Stimulated activated CD8-positive, alpha-beta memory T cell treated with anti-CD3 and anti-CD28 coated beads, Interleukin-12 subunit alpha, Interleukin-12 subunit beta, amount 100 ng/mL, for 24 hours (primary cell): ENCODE measurements around the gene FBXO2.

Experiments
- DNase-seq: peaks from one replicate; pipeline ENCODE4 v3.0.0-alpha.2; 2020; ENCODE audit errors: extremely low read depth

The FBXO2 gene

DNA sequence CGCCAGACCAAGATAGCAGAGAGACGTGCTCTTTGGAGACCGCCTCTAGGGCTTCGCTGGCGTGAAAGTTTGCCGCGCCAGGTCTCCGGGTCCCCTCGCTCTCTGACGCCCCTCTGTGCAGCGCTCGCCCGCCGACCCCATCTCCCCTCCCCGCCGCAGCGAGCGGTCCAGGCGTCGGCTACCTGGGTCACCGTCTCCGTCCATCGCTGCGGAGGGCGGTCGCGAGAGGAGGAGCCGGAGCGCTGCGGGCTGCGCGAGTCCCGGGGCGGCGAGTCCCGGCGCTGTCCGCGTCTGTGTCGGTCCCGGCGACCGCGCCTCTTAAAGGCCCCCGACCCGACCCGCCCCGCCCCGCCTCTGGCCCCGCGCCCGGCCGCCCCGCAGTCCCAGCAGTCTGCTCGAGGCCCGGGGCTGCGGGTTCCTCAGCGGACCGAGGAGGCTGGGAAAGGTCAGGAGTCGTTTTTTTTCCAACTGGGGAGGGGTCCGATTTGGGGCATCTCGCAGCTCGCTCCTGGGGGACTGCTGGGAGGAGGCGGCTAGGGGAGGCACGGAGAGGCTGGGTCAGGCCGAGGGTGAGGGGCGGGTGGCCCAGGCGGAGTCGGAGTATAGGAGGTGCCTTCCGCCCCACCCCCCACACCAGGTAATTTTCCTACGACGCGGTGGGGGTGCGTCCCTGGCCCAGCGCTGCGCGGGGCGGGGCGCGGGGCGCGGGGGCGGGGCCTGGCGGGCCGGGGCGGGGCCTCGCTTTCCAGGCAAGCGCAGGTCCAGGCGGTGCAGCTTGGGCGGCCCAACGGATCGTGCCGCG is at the start of gene FBXO2, which contains the start of gene FBXO44:
Gene FBXO2, minus strand, starts transcription at position 293 of the 802 bp plus-strand sequence. Its CDS starts 89 bp downstream, at position 204.
Gene FBXO44, plus strand, starts transcription at position 741 of the 802 bp plus-strand sequence. CDS start 959 bp downstream, outside the sequence.
- no peak for DNase-seq

DNA sequence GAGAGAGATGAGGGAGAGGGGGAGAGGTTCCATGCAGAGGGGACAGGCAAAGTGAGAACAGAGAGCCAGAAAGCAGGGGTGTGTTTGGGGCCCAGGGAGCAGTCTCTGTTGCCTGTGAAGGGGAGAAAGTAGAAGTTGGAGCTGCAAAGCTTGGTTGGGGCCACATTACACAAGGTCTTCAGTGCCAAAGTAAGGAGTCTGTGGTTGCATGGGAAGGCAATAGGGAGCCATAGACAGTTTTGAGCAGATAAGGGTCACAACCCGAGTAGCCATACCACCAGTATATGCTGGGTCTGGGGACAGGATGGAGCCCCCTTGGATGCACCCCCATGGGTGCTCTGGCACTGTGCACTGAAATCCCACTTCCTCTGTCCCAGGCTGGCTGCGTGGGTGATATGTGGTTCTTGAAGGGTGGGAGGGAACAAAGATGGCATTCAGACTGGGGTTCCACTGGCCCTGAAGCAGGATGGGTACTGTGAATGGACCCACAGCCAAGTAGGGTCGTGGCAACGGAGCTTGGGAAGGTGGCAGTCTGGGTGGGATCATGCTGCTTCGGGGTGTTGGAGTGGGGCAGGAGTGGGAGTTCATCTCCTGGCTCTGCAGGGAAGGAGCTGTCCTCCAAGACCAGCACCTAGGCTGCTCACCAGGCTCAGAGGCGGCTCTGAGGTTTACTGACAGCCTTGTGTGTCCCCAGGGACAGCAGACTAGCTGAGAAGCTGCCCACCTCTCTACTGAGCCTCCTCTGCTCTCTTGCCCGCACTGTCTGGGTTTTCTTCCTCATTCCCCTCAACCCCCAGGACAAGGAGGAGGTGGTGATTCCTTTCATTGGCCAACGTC is 49.3 kb upstream of the FBXO2 start:
- DNase-seq, result no peak

DNA sequence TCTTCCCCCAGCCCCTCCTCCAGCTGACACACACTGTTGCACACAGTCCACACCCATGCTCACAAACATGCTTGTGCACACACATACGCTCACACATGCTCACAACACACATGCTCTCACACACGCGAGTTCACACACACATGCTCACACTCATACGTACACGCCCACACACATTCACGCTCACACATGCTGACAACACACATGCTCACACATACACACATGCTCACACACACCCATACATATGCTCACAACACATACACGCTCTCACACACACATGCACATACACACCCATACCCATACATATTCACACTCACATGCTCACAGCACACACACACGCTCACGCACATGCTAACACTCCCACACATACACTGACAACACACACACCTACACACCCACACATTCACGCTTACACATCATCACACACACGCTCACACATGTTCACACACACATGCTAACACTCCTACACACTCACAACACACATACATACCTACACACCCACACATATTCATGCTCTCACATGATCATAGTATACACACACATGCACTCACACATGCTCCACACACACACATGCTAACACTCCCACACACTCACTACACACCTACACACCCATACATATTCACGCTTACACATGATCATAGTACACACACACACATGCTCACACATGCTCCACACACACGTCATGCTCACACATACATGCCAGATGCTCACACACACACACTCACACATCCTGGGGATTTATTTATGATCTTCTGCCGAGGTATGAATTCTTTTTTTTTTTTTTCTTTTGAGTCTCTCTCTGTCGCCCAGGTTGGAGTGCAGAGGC is 48.0 kb upstream of the FBXO2 start:
- no peak for DNase-seq

- no peak for DNase-seq
These were observed 47.3 kb upstream of the FBXO2 start for GRCh38 chr1:11701551-11701961.

DNA sequence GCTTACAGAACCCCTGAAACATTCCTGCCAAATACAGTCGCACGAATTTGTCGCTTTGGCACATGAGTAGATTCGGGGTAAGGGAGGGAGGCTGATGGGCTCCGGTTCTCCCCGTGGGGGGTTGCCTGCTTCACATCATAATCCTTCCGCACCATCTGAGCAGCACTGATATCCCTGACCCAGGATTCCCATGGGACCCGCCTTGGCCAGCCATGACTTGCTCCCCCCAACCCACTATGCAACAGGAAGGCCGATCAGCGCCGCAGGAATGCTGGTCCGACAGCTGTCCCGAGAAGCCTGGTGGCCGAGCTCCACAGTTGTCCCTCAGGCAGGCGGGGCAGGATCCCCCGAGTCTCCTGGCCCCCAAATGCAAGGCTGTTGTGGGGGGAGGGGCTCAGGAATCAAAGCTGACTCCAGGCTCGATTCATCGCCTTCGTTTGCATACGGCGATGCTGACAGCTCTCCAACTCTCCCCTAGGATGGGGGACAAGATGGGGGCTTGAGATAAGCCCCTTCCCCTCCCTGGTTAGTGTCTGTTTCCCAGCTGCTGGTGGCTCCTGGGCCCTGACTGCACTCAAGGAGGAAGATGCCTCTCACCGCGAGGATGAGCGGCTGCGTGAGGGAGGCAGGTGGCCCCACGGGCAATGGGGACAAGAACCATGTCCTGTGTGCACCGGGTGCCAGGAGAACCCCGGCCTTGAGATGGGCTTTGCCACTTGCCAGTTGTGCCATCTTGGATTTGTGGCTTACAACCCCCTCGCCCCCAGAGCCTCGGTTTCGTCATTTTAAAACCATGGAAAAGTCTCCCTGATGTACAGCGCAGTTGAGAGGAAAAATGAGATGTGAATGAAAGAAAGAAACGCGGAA is 46.6 kb upstream of the FBXO2 start:
- DNase-seq, result no peak

- no peak for DNase-seq
These were observed 43.6 kb upstream of the FBXO2 start for GRCh38 chr1:11697893-11698210.

DNA sequence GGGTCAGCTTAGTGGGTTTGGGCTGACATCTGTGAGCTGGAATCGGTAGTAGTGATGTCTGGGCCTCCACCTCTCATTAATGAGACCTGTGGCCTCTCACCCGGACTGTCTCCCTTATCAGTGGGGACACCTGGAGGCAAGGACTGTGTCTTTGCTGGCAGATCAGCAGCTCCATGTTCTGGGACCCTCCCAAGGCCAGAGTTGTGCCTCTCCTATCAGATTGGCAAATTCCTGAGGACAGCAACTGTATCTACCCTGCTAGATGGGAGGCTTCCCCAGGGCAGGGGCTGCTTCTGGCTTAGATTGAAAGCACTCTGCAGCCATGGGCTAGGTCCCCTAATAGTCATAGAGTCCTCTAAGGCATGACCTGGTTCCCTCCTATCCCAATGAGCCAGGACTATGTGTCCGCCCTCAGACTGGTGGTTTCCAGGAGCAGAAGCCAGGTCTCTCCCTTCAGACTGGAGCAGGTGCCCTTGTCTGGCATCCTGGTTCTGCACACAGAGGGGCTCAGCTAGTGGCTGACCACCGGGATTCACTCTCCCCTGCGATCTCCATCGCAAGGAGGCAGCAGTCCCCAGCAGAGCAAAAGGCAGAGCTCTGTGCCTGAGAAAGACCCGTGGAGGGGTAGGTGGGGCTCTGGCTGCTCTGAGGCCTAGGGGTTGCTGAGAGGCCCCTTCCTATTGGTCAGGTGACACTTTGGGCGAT is 43.1 kb upstream of the FBXO2 start:
- no peak for DNase-seq

- no peak for DNase-seq
These were observed 41.6 kb upstream of the FBXO2 start for GRCh38 chr1:11695861-11696260.

GRCh38 chr1:11693917-11694316 is 39.7 kb upstream of the FBXO2 start:
- DNase-seq, result no peak

DNA sequence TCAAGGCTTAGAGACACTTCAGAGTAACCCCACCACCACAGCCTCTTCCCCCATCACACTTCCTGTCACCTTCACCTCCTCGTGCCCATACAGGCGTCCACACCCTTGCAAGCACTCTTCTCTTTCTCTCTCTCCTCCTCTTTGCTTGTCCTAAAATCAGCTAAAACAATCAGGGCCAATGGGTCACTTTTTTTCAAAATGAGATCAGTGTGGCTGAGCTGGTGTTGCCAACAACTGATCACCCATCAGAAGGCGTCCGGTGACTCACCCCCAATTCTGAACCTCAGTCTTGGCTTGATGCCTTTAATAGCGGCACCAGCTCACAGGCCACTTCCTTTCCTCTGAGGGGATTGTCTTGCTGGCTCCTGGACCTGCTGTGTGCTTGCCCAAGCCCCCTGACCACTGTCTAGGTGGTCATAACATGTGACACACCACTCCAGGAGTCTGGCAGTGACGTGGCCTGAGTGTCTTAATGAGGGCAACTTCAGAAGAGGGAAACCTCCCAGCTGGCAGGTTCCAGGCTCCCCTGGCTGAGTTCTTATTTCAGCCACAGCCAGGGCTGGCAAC is 38.9 kb upstream of the FBXO2 start:
- no peak for DNase-seq

DNA sequence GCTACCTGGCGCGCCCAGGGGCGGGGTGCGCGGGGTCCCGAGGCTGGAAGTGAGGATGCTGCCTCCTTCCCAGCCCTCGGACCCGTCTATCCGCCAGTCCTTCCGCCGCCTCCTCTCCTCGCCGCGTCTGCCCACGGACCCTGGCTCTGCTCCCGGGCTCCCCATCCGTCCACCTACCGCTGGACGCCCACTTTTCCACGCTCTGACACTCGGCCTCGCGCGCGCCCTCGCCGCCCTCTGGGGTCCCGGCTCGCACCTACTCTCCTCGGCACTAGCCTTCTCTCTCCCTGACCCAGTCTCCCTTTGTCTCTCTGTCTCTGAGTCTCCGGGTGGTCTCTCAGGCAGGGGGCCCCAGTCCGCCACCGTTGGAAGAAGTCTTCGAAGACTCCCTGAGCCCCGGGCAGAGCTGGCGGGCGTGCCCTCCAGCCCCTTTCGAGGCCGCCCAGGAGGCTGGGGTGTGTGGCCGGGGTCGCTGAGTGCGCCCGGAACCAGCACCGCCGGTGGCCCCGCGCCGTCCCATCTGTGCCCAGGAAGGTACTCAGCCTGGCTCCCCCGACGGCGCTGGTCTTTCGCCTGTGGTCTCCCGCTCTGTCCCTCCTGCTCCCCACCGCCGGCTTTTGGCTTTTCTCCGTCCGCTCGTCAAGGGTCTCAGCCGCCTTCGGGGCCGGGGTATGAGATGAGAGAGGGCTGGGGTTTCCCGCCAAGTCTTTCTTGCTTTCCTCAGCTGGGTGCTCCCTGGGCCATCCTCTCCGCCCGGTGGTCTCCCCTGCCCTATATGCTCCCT is 37.9 kb upstream of the FBXO2 start:
- DNase-seq, result no peak

DNA sequence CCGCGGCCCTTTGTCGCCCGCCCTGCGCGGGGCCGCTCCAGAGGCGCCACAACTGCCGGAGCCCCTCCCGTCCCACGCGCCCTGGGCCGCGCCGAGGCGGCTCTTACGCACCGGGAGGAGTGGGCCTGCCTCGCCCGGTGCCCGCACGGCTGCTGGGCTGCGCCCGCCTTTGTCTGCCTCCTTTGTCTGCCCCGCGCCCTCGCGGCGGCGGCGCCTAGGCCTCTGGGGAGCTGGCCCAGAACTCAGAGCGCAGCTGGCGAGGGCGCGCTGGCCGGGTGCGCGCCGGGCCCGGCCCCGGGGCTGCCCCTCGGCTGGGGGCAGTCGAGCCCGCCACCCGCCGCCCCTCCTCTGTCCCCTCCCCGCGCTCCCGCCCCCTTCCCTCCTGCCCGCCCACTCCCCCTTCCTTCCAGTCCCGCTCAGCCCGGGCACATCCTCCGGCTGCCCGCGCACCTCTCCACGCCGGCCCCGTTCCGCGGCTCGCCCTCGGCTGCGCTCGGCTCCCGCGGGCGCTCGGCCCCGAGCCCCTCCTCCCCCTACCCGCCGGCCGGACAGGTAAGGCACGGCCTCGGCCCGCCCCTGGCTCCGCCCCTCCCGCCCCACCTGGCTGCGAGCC is 37.2 kb upstream of the FBXO2 start, which contains the start of gene DRAXIN:
Gene DRAXIN, plus strand, starts transcription at position 409 of the 613 bp plus-strand sequence. CDS start 14,549 bp downstream, outside the sequence.
- DNase-seq, result no peak

- DNase-seq, result no peak
These were observed 36.4 kb upstream of the FBXO2 start for GRCh38 chr1:11690397-11691301.

DNA sequence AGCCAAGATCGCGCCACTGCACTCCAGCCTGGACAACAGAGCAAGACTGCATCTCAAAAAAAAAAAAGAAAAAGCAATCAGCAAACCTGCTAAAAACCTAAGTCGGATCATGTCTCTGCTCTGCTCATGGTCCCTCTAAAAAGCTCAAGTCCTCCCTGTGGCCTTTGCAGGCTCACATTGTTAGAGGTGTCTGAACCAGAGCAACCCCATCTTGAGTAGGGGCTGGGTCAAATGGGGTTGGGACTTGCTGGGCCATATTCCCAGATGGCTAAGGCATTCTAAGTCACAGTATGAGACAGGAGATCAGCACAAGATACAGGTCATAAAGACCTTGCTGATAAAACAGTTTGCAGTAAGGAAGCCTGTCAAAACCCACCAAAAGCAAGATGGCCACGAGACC is 34.3 kb upstream of the FBXO2 start:
- no peak for DNase-seq

- DNase-seq, result no peak
These were observed 31.1 kb upstream of the FBXO2 start for GRCh38 chr1:11685210-11685752.

DNA sequence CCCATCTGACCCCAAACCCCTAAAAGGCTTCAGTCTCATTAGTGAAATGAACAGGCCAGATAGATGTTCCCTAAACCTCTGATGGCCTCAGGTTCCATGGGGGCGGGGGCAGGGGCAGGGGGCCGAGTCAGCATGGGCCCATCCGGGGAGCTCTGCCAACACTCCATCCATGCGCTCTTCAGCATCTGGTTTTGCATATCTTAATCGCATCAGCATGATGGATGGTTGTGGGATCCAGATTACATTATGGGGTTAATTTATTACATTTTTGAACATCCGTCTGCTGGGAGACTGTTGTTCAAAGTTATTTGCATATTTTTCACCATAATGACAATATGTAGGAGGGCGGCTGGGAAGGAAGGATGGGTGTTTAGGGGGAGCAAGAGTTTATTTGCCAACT is 29.8 kb upstream of the FBXO2 start:
- DNase-seq, result no peak

DNA sequence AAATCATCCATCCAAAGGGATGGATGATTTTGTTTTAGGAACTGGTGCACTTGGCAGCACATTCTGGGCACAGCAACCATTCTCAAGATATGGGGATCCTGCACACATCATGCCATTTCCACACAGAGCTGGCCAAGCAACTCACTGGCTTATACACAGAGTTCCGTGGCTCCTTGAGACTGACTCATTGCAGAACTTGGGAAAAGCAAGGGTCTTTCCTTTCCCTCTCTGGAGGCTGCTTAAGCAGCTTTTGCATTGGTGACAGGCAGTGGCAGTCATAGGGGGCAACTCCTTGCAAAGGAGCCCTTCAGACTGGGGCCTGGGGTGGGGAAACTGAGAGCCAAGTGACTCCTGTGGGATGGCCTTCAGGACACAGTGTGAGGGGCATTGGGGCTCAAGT is 28.6 kb upstream of the FBXO2 start:
- no peak for DNase-seq
